Endothelial cell of hepatic sinusoid (primary cell): Measurements from ENCODE around the gene PHF10.

ENCODE experiments used
- in situ Hi-C: cut with HindIII; loops from 2 replicates; pipeline ENCODE4 v1.10.0; 2017; ENCODE audit warnings: low sequenced_read_pairs

Gene PHF10

GRCh38 chr6:169678342-169678741, 46.0 kb downstream of the PHF10 start:
- in situ Hi-C loops, result no loop called here

- in situ Hi-C loops, result no loop called here
Observed at GRCh38 chr6:169677096-169677495, 47.2 kb downstream of the PHF10 start.

- in situ Hi-C loops, result no loop called here
Observed at GRCh38 chr6:169675011-169675410, 49.3 kb downstream of the PHF10 start.

GRCh38 chr6:169671563-169671962, 52.7 kb downstream of the PHF10 start:
- in situ Hi-C loops, result no loop called here

- in situ Hi-C loops, result no loop called here
Observed at GRCh38 chr6:169669889-169670288, 54.4 kb downstream of the PHF10 start.

GRCh38 chr6:169669147-169669546, 55.2 kb downstream of the PHF10 start:
- in situ Hi-C loops, result no loop called here

GRCh38 chr6:169668203-169668847, 56.0 kb downstream of the PHF10 start:
- in situ Hi-C loops, result no loop called here

- in situ Hi-C loops, result no loop called here
Observed at GRCh38 chr6:169667716-169668115, 56.6 kb downstream of the PHF10 start.

GRCh38 chr6:169666441-169666840, 57.9 kb downstream of the PHF10 start:
- in situ Hi-C loops, result no loop called here

GRCh38 chr6:169665289-169665688, 59.0 kb downstream of the PHF10 start:
- in situ Hi-C loops, result no loop called here

- in situ Hi-C loops, result no loop called here
Observed at GRCh38 chr6:169664227-169664626, 60.1 kb downstream of the PHF10 start.

GRCh38 chr6:169663468-169663867, 60.8 kb downstream of the PHF10 start:
- in situ Hi-C loops, result no loop called here

- in situ Hi-C loops, result no loop called here
Observed at GRCh38 chr6:169661391-169661756, 62.9 kb downstream of the PHF10 start.

GRCh38 chr6:169660751-169661390, 63.4 kb downstream of the PHF10 start:
- in situ Hi-C loops, result no loop called here

- in situ Hi-C loops, result no loop called here
Observed at GRCh38 chr6:169659820-169660610, 64.3 kb downstream of the PHF10 start.

- in situ Hi-C loops, result no loop called here
Observed at GRCh38 chr6:169657284-169657610, 67.1 kb downstream of the PHF10 start.

GRCh38 chr6:169656546-169657283, 67.6 kb downstream of the PHF10 start:
- in situ Hi-C loops, result no loop called here

- in situ Hi-C loops, result no loop called here
Observed at GRCh38 chr6:169654598-169655391, 69.5 kb downstream of the PHF10 start.
